PC-9 (cell line): ENCODE measurements around the gene SNX2. TPM values are rescaled to one million over a fixed set of nuclear protein-coding genes. Genes with fewer than 3 reads are reported as not detected.

Experiments
- BruUV-seq: library from RNA; stranded (reverse); fragments of 400-500 nt; replicated peaks from 2 replicates; lab custom pipeline; 2021; lab: Mats Ljungman, UMichigan
- CTCF ChIA-PET: fragments of 300-600 bp; sonication (Branson Sonifier 250); formaldehyde crosslinking; loops from one replicate; lab custom pipeline; 2022; ENCODE audit warnings: antibody characterized with exemption; lab: Charles Lee
- POLR2A ChIA-PET: fragments of 300-600 bp; sonication (Branson Sonifier 250); formaldehyde crosslinking; loops from one replicate; lab custom pipeline; 2022; ENCODE audit warnings: antibody characterized with exemption; ENCODE audit not compliant: unreplicated experiment; lab: Charles Lee
- DNase-seq, 2 experiments: peaks; one replicate each; pipeline versions ENCODE4 v3.0.0 to v3.0.0-alpha.2; 2015 to 2022; ENCODE audit warnings: mixed read lengths in 1 of 2
- H2AFZ ChIP-seq: fragments of 200-600 bp; sonication (generic); 2 replicates; pipeline ENCODE4 v1.8.1; 2017; ENCODE audit warnings: antibody characterized with exemption
- H3F3A ChIP-seq: fragments of 200-600 bp; sonication (generic); 2 replicates; pipeline ENCODE4 v1.8.1; 2017; ENCODE audit warnings: antibody characterized with exemption, mild to moderate bottlenecking, low read depth; ENCODE audit not compliant: insufficient read depth
- H3K27ac ChIP-seq: fragments of 200-600 bp; sonication (generic); 2 replicates; pipeline ENCODE4 v1.6.1; 2016; ENCODE audit warnings: mixed run types
- H3K27me3 ChIP-seq: fragments of 200-600 bp; sonication (generic); 2 replicates; pipeline ENCODE4 v1.6.1; 2016; ENCODE audit warnings: low read depth, mixed run types; ENCODE audit not compliant: insufficient read depth
- H3K36me3 ChIP-seq: fragments of 200-600 bp; sonication (generic); 2 replicates; pipeline ENCODE4 v1.6.1; 2016; ENCODE audit warnings: low read depth, mixed run types
- H3K4me1 ChIP-seq: fragments of 200-600 bp; sonication (generic); replicated peaks from 2 replicates; pipeline ENCODE4 v1.6.1; 2016; ENCODE audit warnings: mixed run types; ENCODE audit not compliant: insufficient read depth
- H3K4me2 ChIP-seq: fragments of 200-600 bp; sonication (generic); 2 replicates; pipeline ENCODE4 v1.6.1; 2017; ENCODE audit warnings: mixed run types
- H3K4me3 ChIP-seq: fragments of 200-600 bp; sonication (generic); 2 replicates; pipeline ENCODE4 v1.6.1; 2016; ENCODE audit warnings: mixed run types
- H3K79me2 ChIP-seq: fragments of 200-600 bp; sonication (generic); 2 replicates; pipeline ENCODE4 v1.6.1; 2017; ENCODE audit warnings: low read depth, mixed run types
- H3K9me2 ChIP-seq: fragments of 200-600 bp; sonication (generic); 2 replicates; pipeline ENCODE4 v1.8.1; 2017; ENCODE audit warnings: mild to moderate bottlenecking; ENCODE audit not compliant: insufficient read depth
- H3K9me3 ChIP-seq: fragments of 200-600 bp; sonication (generic); 2 replicates; pipeline ENCODE4 v1.8.1; 2016; ENCODE audit warnings: low read depth; ENCODE audit not compliant: insufficient read depth
- H4K20me1 ChIP-seq: fragments of 200-600 bp; sonication (generic); 2 replicates; pipeline ENCODE4 v1.8.1; 2017; ENCODE audit not compliant: insufficient read depth
- EZH2 ChIP-seq: fragments of 200-600 bp; sonication (generic); IDR thresholded peaks from 2 replicates; pipeline ENCODE4 v1.8.0; 2017; ENCODE audit warnings: antibody characterized with exemption, low read depth
- intact Hi-C: fragments of 100-400 bp; cut with micrococcal nuclease; formaldehyde crosslinking; loops from one replicate; pipeline ENCODE4 v1.10.0; 2022; ENCODE audit not compliant: unreplicated experiment
- total RNA-seq: library from RNA; stranded (reverse); gene quantifications from 2 replicates; pipeline ENCODE4 v1.2.3, GENCODE V29; 2021
- TF ChIP-seq, protein P1 (sequence below): fragments of 200-600 bp; sonication (generic); conservative IDR thresholded peaks from 2 replicates; pipeline ENCODE4 v1.6.1; 2017; ENCODE audit warnings: mixed run types, antibody characterized with exemption, mild to moderate bottlenecking, moderate library complexity

SNX2 gene
- total RNA-seq, 1 experiment from 2014 or later, result 42.4 TPM

- H2AFZ ChIP-seq, result no peak overlapping the region
- no peaks in the 10 kb centered on the region; the same call in 1 of the 2 replicates for H3F3A ChIP-seq
- POLR2A ChIA-PET, result no interaction called here
- no peaks in the 10 kb centered on the region for H3K79me2 ChIP-seq
- no peak overlapping the region for H3K27ac ChIP-seq
- H4K20me1 ChIP-seq, result no peaks in the 10 kb centered on the region
- no peaks in the 10 kb centered on the region for H3K9me2 ChIP-seq
- no TSS peak for BruUV-seq
- no peak for TF ChIP-seq EZH2
- TF ChIP-seq, protein P1, sequence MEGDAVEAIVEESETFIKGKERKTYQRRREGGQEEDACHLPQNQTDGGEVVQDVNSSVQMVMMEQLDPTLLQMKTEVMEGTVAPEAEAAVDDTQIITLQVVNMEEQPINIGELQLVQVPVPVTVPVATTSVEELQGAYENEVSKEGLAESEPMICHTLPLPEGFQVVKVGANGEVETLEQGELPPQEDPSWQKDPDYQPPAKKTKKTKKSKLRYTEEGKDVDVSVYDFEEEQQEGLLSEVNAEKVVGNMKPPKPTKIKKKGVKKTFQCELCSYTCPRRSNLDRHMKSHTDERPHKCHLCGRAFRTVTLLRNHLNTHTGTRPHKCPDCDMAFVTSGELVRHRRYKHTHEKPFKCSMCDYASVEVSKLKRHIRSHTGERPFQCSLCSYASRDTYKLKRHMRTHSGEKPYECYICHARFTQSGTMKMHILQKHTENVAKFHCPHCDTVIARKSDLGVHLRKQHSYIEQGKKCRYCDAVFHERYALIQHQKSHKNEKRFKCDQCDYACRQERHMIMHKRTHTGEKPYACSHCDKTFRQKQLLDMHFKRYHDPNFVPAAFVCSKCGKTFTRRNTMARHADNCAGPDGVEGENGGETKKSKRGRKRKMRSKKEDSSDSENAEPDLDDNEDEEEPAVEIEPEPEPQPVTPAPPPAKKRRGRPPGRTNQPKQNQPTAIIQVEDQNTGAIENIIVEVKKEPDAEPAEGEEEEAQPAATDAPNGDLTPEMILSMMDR, result no peak
- 0 out of 2 replicates have a peak, but pooled peaks cover 4% of the 10 kb centered on the region for H3K36me3 ChIP-seq
- no peaks in the 10 kb centered on the region for H3K9me3 ChIP-seq
- DNase-seq, result no peak
- H3K27me3 ChIP-seq, result no peaks in the 10 kb centered on the region
- H3K4me1 ChIP-seq, result no peaks in the 10 kb centered on the region
- H3K4me3 ChIP-seq, result no peak overlapping the region
- no peak overlapping the region for H3K4me2 ChIP-seq
- CTCF ChIA-PET, result no interaction called here
- intact Hi-C loops, result no loop called here
These were observed 89.5 kb downstream of the SNX2 start for GRCh38 chr5:122864400-122864799.

GRCh38 chr5:122864842-122865241 is 90.0 kb downstream of the SNX2 start:
- intact Hi-C loops, result no loop called here
- H3K27me3 ChIP-seq, result no peaks in the 10 kb centered on the region
- no peak for TF ChIP-seq EZH2
- TF ChIP-seq, protein P1, result no peak
- H3K27ac ChIP-seq, result no peak overlapping the region
- no peak overlapping the region for H3K4me2 ChIP-seq
- no peak overlapping the region for H2AFZ ChIP-seq
- H3F3A ChIP-seq, result no peaks in the 10 kb centered on the region; the same call in 1 of the 2 replicates
- POLR2A ChIA-PET, result no interaction called here
- DNase-seq, result no peak
- H3K36me3 ChIP-seq, result 0 out of 2 replicates have a peak, but pooled peaks cover 4% of the 10 kb centered on the region
- no peaks in the 10 kb centered on the region for H3K79me2 ChIP-seq
- H3K9me3 ChIP-seq, result no peaks in the 10 kb centered on the region
- CTCF ChIA-PET, result no interaction called here
- no peaks in the 10 kb centered on the region for H3K4me1 ChIP-seq
- H3K9me2 ChIP-seq, result no peaks in the 10 kb centered on the region
- no TSS peak for BruUV-seq
- H4K20me1 ChIP-seq, result no peaks in the 10 kb centered on the region
- no peak overlapping the region for H3K4me3 ChIP-seq

- Histone ChIP-seq H3K36me3 (0 out of 2 replicates have a peak, but pooled peaks cover 4% of the 10 kb centered on the region), H3K27ac (no peak overlapping the region), H4K20me1 (no peaks in the 10 kb centered on the region), H3K79me2 (peaks cover 8% of the 10 kb centered on the region; the same call in 1 of the 2 replicates), H3K4me1 (no peaks in the 10 kb centered on the region), H3F3A (no peaks in the 10 kb centered on the region; the same call in 1 of the 2 replicates), H3K9me3 (no peaks in the 10 kb centered on the region), H3K4me3 (no peak overlapping the region), H3K9me2 (no peaks in the 10 kb centered on the region), H3K27me3 (no peaks in the 10 kb centered on the region), H3K4me2 (no peak overlapping the region), H2AFZ (no peak overlapping the region)
- POLR2A ChIA-PET, result no interaction called here
- no peak for TF ChIP-seq EZH2
- TF ChIP-seq, protein P1, result no peak
- BruUV-seq, result no TSS peak
- no peak for DNase-seq
- intact Hi-C loops, result no loop called here
- CTCF ChIA-PET, result no interaction called here
These were observed 95.5 kb downstream of the SNX2 start for GRCh38 chr5:122870219-122870856.
